GOT3 (cell line): Measurements from ENCODE around the gene UHRF2.
"Not testable (repeated sequence)": the region's sequence is repeated elsewhere in the genome, so short reads cannot be mapped to it uniquely, and the experiment has no call there.

ENCODE experiments used
- DNase-seq: peaks from one replicate; lab custom pipeline; 2025; ENCODE audit warnings: mixed read lengths; lab: John Stamatoyannopoulos, UW

Gene UHRF2

DNA sequence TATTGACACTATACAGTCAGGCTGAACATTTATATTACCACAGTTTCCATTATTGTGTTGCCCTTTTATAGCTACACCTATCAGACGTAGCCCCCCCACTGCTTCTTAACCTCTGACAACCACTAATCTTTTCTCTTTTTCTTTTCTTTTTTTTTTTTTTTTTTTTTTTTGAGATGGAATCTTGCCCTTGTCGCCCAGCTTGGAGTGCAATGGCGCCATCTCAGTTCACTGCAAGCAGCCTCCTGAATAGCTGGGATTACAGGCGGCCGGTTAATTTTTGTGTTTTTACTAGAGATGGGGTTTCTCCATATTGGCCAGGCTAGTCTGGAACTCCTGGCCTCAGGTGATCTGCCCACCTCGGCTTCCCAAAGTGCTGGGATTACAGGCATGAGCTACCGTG is 75.4 kb downstream of the UHRF2 start:
- DNase-seq = no peak

DNA sequence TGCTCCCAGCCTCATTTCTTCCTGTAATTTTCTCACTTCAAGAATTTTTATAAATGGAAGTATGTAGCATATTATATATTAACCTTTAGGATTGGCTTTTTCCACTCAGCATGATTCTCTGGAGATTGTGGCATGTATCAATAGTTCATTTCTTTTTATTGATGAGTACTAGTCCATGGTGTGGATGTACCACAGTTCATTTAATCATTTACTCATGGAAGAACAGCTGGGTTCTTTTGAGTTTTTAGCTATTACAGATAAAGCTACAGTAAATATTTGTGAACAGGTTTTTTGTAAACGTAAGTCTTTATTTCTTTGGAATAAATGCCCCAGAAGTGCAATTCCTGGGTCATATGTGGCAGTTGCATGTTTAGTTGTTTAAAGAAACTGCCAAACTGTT is 76.1 kb downstream of the UHRF2 start:
- no peak for DNase-seq

DNA sequence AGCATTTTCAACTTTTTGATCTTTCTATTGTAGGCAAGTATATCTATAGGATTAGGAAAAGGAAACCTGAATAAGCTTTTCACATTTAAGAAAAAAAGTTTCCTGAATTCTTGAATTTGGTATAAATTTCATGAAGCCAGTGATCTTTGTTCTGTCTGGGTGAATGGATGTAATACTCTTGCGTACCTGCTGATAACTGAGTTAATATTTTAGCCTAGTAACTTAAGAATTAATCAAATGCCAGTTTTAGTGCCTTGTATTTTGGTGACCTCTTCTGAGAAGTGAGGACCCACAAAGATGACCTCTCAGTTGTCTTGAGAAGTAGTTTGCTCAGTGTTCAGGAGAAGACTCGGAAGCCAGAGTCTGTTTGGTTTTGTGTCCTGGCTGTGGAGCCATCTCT is 77.9 kb downstream of the UHRF2 start:
- DNase-seq = no peak

DNA sequence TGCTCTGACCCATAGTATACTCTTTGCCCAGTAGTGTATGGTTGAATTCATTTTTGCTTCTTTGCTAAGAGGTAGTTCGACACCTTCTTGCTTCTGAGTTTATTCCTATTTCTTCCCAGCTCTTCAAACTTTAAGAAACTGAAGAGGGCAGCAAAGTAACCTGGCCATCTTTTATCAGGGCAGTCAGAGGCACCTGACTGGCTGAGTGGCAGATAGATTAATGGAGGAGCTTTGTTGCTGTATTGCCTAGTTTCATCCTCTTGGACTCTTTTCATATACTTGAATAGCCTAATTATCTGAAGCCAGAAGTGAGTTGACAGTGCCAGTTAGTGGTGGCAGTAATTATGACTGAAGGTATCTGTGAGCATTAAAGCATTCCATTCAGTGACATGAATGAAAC is 82.5 kb downstream of the UHRF2 start:
- no peak for DNase-seq

DNA sequence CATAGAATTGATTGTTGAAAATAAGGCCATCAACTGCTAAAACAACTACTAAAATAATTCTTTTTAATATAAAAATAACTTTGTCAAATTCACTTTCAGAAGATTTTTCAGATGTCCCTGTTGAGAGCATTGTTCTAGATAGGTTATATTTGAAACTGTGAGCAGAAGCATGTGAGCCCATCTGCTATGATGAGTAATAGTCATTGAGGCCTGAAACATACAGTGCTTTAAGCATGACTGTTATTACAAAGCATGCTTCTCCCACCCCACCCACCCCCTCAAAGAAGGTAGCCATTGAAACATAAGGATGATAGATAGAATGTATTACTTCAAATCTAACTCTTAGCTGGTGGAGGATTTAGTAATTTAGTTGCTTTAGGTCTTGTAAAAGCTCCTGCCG is 86.0 kb downstream of the UHRF2 start:
- DNase-seq = no peak

DNA sequence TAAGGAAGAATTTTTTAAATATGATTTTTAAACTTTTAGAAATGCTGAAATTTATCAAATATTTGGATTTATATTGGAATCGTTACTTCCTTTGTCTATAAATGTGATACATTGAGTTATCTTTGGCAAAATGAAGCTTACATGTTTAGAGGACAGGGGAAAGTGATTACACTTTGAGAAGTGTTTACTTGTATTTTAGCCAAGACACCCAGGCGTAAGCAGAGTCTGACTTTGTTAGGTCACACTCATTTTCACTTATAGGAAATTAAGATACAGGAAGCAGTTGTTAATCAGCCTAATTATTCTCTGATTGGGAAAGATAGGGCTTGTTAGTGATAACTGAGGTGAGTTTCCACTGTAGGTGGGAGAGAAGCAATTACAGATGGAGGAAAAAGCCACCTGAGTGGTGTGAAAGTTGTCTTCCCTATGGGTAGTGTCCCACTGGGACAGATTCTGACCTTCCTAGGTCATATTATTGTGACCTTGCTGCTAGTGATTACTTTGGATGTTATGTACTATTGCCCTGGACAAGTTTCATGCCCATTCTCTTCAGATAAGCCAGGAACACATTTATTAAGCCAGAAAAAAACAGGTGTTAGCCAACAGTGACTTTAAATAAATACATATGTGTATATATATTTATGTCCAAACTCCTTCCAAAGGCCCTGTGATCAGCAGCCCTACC is 88.7 kb downstream of the UHRF2 start:
- DNase-seq = no peak

DNA sequence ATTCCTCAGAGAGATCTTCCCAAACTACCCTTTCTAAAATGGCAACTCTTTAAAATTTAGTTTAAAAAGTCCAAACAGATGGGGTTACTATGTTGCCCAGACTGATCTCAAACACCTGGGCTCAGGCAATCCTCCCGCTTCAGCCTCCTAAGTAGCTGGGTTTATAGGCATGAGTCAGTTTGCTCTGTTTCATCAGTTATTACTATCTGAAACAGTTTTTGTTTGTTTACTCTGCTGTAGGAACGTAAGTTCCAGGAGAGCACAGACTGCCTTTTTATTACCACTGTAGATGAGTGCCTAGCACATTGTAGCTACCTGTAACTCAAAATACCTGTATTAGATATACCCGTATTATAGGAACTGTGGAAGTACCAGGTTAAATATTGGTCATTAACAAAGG is 89.4 kb downstream of the UHRF2 start:
- DNase-seq = no peak

DNA sequence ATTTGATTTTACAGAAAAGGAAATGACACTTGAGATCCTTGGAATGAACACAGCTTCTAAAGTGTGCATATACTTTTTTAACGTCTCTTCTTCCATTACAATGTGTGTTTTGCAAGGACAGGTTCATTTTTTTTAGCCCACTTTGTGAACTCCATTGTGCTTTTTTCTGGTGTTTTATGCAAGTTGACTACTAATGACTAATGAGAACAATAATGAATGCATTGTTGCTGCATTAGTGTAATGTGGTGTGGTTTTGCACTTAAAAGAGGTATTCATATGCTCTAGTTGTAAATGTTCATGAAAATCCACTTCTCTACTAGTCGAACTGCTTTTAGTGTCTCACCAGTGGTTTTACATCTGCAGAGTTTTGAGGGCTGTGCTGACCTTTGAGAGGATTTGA is 93.6 kb downstream of the UHRF2 start:
- no peak for DNase-seq

DNA sequence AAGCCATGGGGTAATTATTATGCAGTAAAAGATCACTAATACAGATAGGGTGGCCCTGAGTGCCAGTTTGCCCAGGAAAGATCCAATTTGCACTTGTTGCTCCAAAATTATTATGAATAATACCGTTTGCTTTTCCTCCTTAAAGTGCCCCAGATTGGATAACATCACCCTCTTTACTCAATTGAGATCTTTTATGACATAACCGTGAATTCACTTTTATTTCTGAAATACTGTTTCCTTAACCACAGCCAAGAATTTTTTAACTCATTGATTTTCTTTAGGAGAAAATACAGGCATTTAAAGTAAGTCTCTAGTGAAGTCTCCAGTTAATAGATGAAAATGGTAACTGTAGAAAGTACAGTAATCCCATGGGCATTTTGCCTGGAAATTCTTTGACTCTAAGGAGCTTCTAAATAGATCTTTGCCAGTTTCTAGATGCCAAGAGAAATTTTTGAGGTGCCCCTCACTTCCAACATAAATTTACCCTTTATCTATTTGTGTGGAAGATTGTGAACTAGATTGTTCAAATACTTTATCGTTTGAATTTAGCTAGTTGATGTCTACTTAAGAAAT is 99.2 kb downstream of the UHRF2 start:
- no peak for DNase-seq

DNA sequence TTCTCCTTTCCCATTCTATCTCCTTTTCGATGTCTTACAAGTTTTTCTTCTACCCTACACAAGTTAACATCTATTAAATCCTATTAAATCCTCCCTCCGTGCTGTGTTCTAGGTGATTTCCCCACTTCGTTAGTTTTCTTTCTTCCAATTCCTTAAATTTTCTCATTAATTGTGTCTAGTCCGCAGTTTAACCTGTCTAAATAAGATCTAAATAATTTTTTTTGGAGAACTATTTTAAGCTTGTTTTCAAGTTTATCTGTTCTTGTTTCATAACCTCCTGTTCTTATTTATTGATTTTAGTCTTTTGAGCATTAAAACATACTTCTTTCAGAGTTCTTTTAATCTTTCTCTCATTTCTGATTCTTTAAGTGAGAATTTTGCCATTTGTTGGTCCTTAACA is 109.3 kb downstream of the UHRF2 start:
- no peak for DNase-seq

DNA sequence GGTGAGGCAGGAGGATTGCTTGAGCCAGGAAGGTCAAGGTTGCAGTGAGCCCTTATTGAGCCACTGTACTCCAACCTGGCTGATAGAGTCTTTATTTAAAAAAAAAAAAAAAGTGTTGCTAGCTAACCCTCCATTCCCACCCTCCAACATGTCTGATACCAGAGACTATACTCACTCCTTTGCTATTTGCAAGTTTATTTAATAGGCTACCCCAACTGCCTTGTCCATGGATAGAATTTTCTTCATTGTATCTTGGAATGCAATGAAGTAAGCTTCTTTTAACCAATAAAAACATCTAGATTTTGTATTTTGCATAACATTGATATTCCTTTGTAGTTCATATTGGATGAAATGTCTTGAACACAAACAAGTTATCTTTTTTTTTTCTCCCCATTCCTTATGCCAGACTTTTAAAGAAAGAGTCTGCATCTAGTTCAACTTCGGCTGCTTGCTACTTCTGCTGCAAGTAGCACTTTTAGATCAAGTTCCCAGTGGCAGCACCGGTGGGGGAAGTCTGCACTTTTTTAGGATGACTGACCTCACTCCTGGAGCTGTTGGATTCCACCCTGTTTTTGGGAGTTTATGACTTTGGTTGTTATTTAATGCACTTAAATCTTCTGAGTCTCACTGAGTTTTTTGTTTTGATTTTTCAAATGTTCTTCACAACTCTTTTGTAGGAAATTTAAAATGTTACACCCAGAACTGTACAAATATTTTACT is 112.5 kb downstream of the UHRF2 start:
- no peak for DNase-seq

DNA sequence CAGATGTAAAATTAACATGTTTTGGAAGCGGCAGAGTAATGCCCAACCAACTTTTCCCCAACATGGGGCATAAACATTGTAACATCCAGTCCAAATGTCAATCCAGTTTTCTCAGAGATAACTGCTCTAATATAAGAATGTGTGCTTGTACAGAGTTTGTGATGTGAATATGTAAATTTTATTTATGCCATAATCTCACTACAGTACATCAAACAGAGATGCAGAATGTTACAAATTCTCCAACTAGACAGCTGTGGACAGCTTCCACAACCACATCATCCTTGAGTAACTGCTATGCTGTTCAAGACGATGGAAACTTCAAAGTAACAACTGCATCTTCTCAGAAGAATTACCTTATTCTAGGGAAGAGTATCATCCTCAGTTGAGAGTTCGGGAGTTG is 122.6 kb downstream of the UHRF2 start:
- DNase-seq = no peak

DNA sequence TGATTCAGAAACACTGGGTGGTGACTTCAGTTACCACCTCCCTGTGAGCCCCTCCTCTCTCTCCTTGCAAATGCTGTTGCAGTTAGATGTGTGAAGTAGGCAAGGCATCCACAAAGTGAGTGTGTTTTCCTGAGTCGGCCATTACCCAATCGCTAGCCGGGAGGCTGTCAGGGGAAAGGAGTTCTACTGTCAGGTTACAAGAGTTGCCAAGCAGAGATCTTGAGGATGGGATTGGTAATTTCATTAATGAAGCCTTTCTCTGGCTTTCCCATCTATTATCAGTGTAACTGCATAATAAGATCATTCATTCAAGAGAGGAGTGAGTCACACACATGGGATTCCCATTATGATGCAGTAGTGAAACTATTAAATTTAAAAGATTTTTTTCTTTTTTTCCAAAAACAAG is 125.7 kb downstream of the UHRF2 start:
- no peak for DNase-seq

DNA sequence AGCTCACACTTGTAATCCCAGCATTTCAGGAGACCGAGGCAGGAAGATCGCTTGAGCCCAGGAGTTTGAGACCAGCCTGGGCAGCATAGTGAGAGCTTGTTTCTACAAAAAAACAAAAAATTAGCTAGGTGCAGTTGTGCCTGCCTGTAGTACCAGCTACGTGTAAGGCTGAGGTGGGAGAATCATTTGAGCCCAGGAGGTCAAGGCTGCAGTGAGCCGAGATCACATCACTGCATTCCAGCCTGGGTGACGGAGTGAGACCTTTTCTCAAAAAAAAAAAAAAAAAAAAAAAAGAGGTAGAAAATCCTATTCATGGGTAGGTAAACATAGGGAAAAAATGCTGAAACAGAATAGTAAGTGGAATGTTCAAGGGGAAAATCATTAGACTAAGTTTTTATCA is 129.6 kb downstream of the UHRF2 start:
- DNase-seq = not testable (repeated sequence)

DNA sequence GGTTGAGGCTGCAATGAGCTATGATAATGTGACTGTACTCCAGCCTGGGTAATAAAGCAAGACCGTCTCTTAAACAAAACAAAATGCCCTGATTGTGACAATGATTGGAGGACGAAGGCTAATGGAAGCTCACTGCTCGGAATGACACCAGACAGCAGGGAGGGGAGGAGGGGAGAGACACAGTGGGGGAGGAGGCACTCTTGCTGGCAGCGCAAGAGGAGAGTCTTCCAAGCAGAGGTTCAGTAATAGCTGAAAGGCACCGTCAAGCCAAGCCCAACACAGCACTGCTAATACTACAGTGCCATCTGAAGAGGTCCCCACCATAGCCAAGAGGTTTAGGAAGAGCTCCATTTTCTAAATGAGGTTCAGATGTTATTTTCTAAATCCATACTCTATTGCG is 130.2 kb downstream of the UHRF2 start:
- no peak for DNase-seq

DNA sequence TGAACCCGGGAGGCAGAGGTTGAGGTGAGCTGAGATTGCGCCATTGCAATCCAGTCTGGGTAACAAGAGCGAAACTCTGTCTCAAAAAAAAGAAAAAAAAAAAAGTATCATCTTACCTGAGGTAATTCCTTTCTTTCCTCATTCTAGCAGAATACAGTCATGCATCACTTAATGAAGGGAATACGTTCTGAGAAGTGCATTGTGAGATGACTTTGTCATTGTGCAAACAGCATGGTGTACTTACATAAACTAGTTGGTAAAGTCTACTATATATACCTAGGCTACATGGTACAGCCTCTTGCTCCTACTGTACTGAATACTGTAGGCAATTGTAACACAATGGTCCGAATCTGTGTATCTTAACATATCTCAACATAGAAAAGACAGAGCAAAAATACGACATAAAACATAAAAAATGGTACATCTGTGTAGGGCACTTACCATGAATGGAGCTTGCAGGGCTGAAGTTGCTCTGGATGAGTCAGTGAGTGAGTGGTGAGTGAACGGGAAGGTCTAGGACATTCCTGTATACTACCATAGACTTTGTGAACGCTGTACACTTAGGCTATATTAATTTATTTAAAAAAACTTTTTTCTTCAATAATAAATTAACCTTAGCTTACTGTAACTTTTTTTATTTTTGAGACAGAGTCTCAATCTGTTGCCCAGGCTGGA is 132.2 kb downstream of the UHRF2 start:
- no peak for DNase-seq

DNA sequence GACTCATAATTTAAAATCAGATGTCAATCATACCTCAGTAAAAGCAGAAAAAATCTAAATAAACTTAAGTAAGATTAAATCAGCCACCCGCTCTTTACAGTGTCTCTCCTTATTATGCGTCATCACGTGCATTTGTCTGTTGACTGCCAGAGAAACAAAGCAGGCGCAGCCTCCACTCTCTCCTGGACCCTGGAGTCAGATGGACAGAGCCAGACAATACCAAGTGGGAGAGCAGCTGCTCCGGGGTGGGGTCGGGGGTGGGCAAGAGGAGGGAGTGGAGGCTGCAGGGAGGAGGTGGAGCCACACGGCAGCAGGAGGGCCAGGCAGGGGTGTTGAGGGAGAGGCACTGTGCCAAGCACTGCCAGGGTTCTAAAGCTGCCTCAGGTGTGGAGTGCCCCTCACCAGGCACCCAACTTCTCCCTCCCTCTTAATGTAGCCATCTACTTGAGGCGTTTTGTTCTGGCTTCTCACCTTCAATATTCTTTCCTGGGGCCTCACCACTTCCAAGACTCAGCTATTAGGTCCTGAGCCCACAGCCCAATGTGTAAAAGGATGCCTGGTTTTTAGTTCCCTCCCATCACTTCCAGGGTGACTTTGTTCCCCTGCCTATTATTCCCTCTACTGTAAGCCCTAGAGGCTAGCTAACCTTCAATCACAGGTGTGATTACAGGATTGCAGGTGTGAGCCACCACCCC is 136.3 kb downstream of the UHRF2 start:
- no peak for DNase-seq

DNA sequence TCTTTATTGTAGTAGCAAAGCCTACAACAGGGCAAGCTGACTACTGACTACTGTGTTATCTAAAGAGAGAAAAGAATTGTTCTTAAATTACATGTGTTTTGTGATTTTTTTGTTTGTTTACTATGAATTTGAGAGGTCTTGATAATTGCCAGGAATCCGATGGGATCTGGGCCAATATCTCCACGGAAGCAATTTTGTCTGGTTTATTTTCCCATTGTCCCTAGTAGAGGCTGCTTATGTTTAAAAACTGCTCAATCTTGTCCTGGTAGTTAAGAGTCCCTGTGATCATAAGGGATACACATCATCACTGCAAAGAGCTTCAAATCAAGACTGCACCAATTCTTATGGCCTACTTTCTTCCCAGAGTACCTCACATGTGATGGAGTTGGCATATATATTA is 138.1 kb downstream of the UHRF2 start:
- DNase-seq = no peak

DNA sequence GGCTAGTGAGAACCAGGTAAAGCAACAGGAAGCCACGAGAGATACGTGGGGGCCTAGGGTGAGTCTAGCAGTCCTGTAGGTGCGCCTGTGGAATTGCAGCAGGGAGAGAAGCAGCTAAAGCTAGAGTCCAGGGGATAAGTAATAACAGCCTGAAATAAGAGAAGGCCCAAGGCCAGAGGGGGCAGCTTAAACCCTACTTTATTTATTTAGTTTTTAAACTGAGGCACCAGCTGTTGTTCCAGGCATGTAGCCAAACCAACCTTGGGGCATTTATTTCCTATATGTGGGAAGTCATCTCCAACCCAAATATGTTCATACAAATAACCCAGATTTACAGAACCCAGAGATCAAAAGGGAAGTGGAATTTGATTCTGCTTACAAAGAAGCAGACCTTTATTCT is 139.0 kb downstream of the UHRF2 start:
- DNase-seq = no peak

DNA sequence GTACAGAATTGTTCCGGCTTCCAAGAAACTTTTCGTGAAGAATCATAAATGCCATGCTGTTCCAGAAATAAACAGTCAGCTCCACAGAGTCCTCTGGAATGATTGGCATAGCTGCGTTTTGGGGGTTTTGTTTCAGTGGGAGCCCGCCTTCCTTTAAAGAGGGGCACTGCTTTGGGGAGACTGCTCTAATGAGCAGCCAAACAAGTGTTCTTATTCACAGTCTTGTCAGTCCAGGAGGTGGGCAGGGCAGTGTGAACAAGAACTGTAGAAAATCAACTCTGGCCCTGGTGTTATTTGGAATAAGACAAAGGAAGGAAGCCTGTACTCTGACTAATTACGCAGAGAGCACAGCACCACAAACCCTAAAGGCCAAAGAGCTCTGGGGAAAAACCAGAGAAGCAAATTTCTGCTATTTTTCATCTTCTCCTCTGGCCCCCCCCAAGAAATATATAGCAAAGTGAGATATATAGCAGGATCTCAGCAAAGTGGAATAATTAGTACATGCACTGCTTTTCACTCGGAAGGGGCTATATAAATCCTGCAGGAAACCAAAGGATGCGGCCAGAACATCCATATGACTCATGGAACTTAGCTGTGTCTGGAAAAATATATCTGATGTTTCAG is 139.6 kb downstream of the UHRF2 start:
- DNase-seq = no peak

DNA sequence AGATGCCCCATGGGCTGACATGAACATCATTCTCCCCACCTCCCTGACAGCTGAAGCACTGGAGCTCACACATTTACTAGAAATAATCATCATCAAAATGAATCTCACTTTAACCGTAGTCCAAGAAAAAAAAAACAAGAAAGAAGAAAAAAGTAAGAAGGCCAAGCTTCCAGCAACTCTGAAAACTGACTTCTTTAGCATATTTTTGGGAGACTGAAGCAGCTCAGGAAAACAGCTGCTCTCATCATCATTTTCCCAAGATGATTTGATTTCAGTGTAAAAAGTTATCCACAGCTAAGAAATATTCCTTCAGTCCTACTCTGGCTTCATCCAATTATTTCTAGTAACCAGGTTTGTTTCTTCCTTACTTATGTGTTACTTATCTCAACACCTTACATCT is 140.9 kb downstream of the UHRF2 start:
- no peak for DNase-seq
